ENCODE data around the gene TMEM184B. TPM values are rescaled to one million over a fixed set of nuclear protein-coding genes. Genes with fewer than 3 reads are reported as not detected.

Gene TMEM184B
- total RNA-seq, 1 experiment from 2014 or later = 9.7 TPM

GRCh38 chr22:38226853-38227649, 45.8 kb downstream of the TMEM184B start:
- DNase-seq (ENCODE audit: low read depth) = no peak

- no peak for DNase-seq (ENCODE audit: low read depth)
Measured at GRCh38 chr22:38223289-38223960, 49.4 kb downstream of the TMEM184B start.

- DNase-seq (ENCODE audit: low read depth) = no peak
Measured at GRCh38 chr22:38222797-38223119, 50.1 kb downstream of the TMEM184B start.

- DNase-seq (ENCODE audit: low read depth) = no peak
Measured at GRCh38 chr22:38221908-38222796, 50.7 kb downstream of the TMEM184B start.

GRCh38 chr22:38221407-38221806, 51.4 kb downstream of the TMEM184B start:
- DNase-seq (ENCODE audit: low read depth) = no peak

GRCh38 chr22:38220653-38221386, 52.0 kb downstream of the TMEM184B start:
- no peak for DNase-seq (ENCODE audit: low read depth)

- DNase-seq (ENCODE audit: low read depth) = no peak
Measured at GRCh38 chr22:38220163-38220562, 52.6 kb downstream of the TMEM184B start.

- DNase-seq (ENCODE audit: low read depth) = no peak
Measured at GRCh38 chr22:38219632-38220031, 53.2 kb downstream of the TMEM184B start.

- DNase-seq (ENCODE audit: low read depth) = peak; percentile 98
Measured at GRCh38 chr22:38218661-38219622, 53.9 kb downstream of the TMEM184B start.

GRCh38 chr22:38215156-38216038, 57.4 kb downstream of the TMEM184B start:
- no peak for DNase-seq (ENCODE audit: low read depth)

- DNase-seq (ENCODE audit: low read depth) = peak; percentile 50
Measured at GRCh38 chr22:38214302-38215056, 58.3 kb downstream of the TMEM184B start.

- DNase-seq (ENCODE audit: low read depth) = no peak
Measured at GRCh38 chr22:38213990-38214301, 58.9 kb downstream of the TMEM184B start.

- no peak for DNase-seq (ENCODE audit: low read depth)
Measured at GRCh38 chr22:38213319-38213989, 59.4 kb downstream of the TMEM184B start.

GRCh38 chr22:38212442-38212841, 60.4 kb downstream of the TMEM184B start:
- DNase-seq (ENCODE audit: low read depth) = no peak

- no peak for DNase-seq (ENCODE audit: low read depth)
Measured at GRCh38 chr22:38211556-38211955, 61.3 kb downstream of the TMEM184B start.

GRCh38 chr22:38208551-38208968, 64.2 kb downstream of the TMEM184B start:
- no peak for DNase-seq (ENCODE audit: low read depth)

GRCh38 chr22:38207898-38208432, 64.8 kb downstream of the TMEM184B start:
- no peak for DNase-seq (ENCODE audit: low read depth)
